HG02759 (cell line): ENCODE measurements around the gene MUC13.
A peak's percentile ranks its signal among the peaks of the same experiment; 100 is the strongest.

Experiments
- ATAC-seq: cut with Tn5 transposase; IDR thresholded peaks from one replicate; pipeline ENCODE4 v1.9.1; 2021; ENCODE audit warnings: mild to moderate bottlenecking, moderate library complexity; ENCODE audit not compliant: unreplicated experiment

The MUC13 gene

GRCh38 chr3:124879337-124879680 lies 55.2 kb downstream of the MUC13 start:
- no peak for ATAC-seq

- ATAC-seq = peak; percentile 40
Observed at GRCh38 chr3:124878561-124879336, 55.8 kb downstream of the MUC13 start.

GRCh38 chr3:124877674-124878073 lies 56.9 kb downstream of the MUC13 start:
- no peak for ATAC-seq

GRCh38 chr3:124876401-124876878 lies 58.1 kb downstream of the MUC13 start:
- ATAC-seq = no peak

- no peak for ATAC-seq
Observed at GRCh38 chr3:124873226-124873625, 61.3 kb downstream of the MUC13 start.

- no peak for ATAC-seq
Observed at GRCh38 chr3:124867511-124867910, 67.0 kb downstream of the MUC13 start.

GRCh38 chr3:124862006-124862405 lies 72.5 kb downstream of the MUC13 start:
- no peak for ATAC-seq

GRCh38 chr3:124861041-124861440 lies 73.5 kb downstream of the MUC13 start:
- no peak for ATAC-seq

- no peak for ATAC-seq
Observed at GRCh38 chr3:124860599-124860998, 74.0 kb downstream of the MUC13 start.

GRCh38 chr3:124859025-124859424 lies 75.5 kb downstream of the MUC13 start:
- no peak for ATAC-seq

GRCh38 chr3:124858275-124858674 lies 76.3 kb downstream of the MUC13 start:
- ATAC-seq = no peak

GRCh38 chr3:124856677-124857076 lies 77.9 kb downstream of the MUC13 start:
- no peak for ATAC-seq
